Nephron progenitor cell (in vitro differentiated cells): ENCODE results near the gene WNK4.
A peak's percentile ranks its signal among the peaks of the same experiment; 100 is the strongest.
"Not testable (repeated sequence)": the region's sequence is repeated elsewhere in the genome, so short reads cannot be mapped to it uniquely, and the experiment has no call there.

ENCODE experiments used
- DNase-seq: peaks from one replicate; pipeline ENCODE4 v3.0.0; 2021
- H3K27ac Mint-ChIP-seq: 2 replicates; pipeline ENCODE4 v1.8.0; 2021; ENCODE audit warnings: mild to moderate bottlenecking, moderate library complexity, mixed read lengths
- H3K27me3 Mint-ChIP-seq: 2 replicates; pipeline ENCODE4 v1.8.0; 2021; ENCODE audit warnings: mild to moderate bottlenecking, low read depth, mixed read lengths; ENCODE audit not compliant: poor library complexity
- H3K36me3 Mint-ChIP-seq: 2 replicates; pipeline ENCODE4 v1.8.0; 2021; ENCODE audit warnings: low read depth, mixed read lengths
- H3K4me1 Mint-ChIP-seq: 2 replicates; pipeline ENCODE4 v1.8.0; 2021; ENCODE audit warnings: mixed read lengths
- H3K4me3 Mint-ChIP-seq: 2 replicates; pipeline ENCODE4 v1.8.0; 2021; ENCODE audit warnings: mild to moderate bottlenecking, moderate library complexity, mixed read lengths
- H3K9me3 Mint-ChIP-seq: 2 replicates; pipeline ENCODE4 v1.8.0; 2021; ENCODE audit warnings: mild to moderate bottlenecking, moderate library complexity, mixed read lengths
- CTCF ChIP-seq: fragments of 200-600 bp; sonication (generic); IDR thresholded peaks from 2 replicates; pipeline ENCODE4 v1.5.0; 2021; ENCODE audit warnings: antibody characterized with exemption

WNK4 gene

GRCh38 chr17:42767512-42767911 is 12.9 kb upstream of the WNK4 start:
- no peak for DNase-seq
- H3K9me3 Mint-ChIP-seq = no peaks in the 10 kb centered on the region
- H3K27ac Mint-ChIP-seq = no peak overlapping the region
- H3K36me3 Mint-ChIP-seq = no peaks in the 10 kb centered on the region
- H3K27me3 Mint-ChIP-seq = peaks cover 33% of the 10 kb centered on the region
- no peak for TF ChIP-seq CTCF
- peaks cover 38% of the 10 kb centered on the region for H3K4me1 Mint-ChIP-seq
- no peak overlapping the region for H3K4me3 Mint-ChIP-seq

- H3K4me1 Mint-ChIP-seq = peaks cover 38% of the 10 kb centered on the region
- H3K27ac Mint-ChIP-seq, H3K36me3 Mint-ChIP-seq, H3K4me3 Mint-ChIP-seq, DNase-seq, H3K9me3 Mint-ChIP-seq: not testable (repeated sequence)
- H3K27me3 Mint-ChIP-seq = peaks cover 28% of the 10 kb centered on the region
These were observed 12.4 kb upstream of the WNK4 start for GRCh38 chr17:42768006-42768405.

- H3K36me3 Mint-ChIP-seq, H3K9me3 Mint-ChIP-seq, H3K27ac Mint-ChIP-seq, H3K4me3 Mint-ChIP-seq, DNase-seq: not testable (repeated sequence)
- Mint-ChIP-seq H3K4me1 (peaks cover 48% of the 10 kb centered on the region), H3K27me3 (peaks cover 27% of the 10 kb centered on the region)
These were observed 10.4 kb upstream of the WNK4 start for GRCh38 chr17:42769964-42770363.

GRCh38 chr17:42772945-42773289 is 7.5 kb upstream of the WNK4 start:
- TF ChIP-seq CTCF = no peak
- Mint-ChIP-seq H3K27me3 (peaks cover 16% of the 10 kb centered on the region), H3K27ac (peak overlapping the region; percentile 98), H3K9me3 (no peaks in the 10 kb centered on the region), H3K4me1 (peaks cover 45% of the 10 kb centered on the region), H3K4me3 (peak overlapping the region; percentile 100), H3K36me3 (peaks cover 15% of the 10 kb centered on the region)
- no peak for DNase-seq

GRCh38 chr17:42773290-42774035 is 6.9 kb upstream of the WNK4 start, which contains the start of gene VPS25:
Gene VPS25, plus strand, starts transcription at chr17:42773449. Its CDS starts 27 bp downstream, at chr17:42773476.
- no peaks in the 10 kb centered on the region for H3K9me3 Mint-ChIP-seq
- peak within 1 kb of the TSS; percentile 100 for H3K4me3 Mint-ChIP-seq
- peak; percentile 73 for DNase-seq
- no peak for TF ChIP-seq CTCF
- H3K27me3 Mint-ChIP-seq = peaks cover 11% of the 10 kb centered on the region
- peak within 1 kb of the TSS; percentile 98 for H3K27ac Mint-ChIP-seq
- peaks cover 40% of the 10 kb centered on the region for H3K4me1 Mint-ChIP-seq
- H3K36me3 Mint-ChIP-seq = peaks cover 15% of the 10 kb centered on the region

GRCh38 chr17:42774066-42774745 is 6.2 kb upstream of the WNK4 start:
- Mint-ChIP-seq H3K4me3 (peak overlapping the region; percentile 100), H3K9me3 (no peaks in the 10 kb centered on the region), H3K4me1 (peaks cover 35% of the 10 kb centered on the region), H3K27ac (peak overlapping the region; percentile 98), H3K36me3 (peaks cover 15% of the 10 kb centered on the region), H3K27me3 (peaks cover 5% of the 10 kb centered on the region)
- no peak for DNase-seq
- no peak for TF ChIP-seq CTCF
